ENCODE results near the gene BTG4.

Gene BTG4

DNA sequence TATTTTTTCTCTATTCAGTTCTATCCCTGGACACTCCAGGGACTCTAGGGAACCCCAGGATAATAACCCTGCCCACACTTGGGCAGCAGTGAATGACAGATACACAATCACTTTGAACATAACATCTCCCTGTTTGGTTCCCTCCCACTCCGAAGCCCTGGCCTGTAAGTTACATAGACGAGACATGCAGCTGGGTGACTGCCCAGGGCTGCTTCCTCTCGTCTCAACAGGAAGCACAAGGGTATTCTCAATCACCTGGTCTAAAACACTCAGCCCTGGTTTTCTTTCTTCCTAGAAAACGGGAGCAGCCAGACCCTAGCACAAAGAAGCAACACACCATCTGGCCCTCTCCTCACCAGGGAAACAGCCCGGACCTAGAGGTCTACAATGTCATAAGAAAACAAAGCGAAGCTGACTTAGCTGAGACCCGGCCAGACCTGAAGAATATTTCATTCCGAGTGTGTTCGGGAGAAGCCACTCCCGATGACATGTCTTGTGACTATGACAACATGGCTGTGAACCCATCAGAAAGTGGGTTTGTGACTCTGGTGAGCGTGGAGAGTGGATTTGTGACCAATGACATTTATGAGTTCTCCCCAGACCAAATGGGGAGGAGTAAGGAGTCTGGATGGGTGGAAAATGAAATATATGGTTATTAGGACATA, 47.7 kb upstream of the BTG4 start:
- TF ChIP-seq POLR2AphosphoS5 (IDR thresholded peaks at IDR 0.05; ENCODE audit: low read depth, low read length) (no peak), FOXP2 (optimal IDR thresholded peaks at IDR 0.05; ENCODE audit: borderline replicate concordance, extremely low read depth, extremely low read length, insufficient read depth) (no peak), SIN3A (IDR thresholded peaks at IDR 0.05; ENCODE audit: borderline replicate concordance, insufficient read depth, low read length) (no peak), TAF1 (IDR thresholded peaks at IDR 0.05; ENCODE audit: borderline replicate concordance, insufficient read depth, low read length) (no peak)
- TF ChIP-seq, protein P1, sequence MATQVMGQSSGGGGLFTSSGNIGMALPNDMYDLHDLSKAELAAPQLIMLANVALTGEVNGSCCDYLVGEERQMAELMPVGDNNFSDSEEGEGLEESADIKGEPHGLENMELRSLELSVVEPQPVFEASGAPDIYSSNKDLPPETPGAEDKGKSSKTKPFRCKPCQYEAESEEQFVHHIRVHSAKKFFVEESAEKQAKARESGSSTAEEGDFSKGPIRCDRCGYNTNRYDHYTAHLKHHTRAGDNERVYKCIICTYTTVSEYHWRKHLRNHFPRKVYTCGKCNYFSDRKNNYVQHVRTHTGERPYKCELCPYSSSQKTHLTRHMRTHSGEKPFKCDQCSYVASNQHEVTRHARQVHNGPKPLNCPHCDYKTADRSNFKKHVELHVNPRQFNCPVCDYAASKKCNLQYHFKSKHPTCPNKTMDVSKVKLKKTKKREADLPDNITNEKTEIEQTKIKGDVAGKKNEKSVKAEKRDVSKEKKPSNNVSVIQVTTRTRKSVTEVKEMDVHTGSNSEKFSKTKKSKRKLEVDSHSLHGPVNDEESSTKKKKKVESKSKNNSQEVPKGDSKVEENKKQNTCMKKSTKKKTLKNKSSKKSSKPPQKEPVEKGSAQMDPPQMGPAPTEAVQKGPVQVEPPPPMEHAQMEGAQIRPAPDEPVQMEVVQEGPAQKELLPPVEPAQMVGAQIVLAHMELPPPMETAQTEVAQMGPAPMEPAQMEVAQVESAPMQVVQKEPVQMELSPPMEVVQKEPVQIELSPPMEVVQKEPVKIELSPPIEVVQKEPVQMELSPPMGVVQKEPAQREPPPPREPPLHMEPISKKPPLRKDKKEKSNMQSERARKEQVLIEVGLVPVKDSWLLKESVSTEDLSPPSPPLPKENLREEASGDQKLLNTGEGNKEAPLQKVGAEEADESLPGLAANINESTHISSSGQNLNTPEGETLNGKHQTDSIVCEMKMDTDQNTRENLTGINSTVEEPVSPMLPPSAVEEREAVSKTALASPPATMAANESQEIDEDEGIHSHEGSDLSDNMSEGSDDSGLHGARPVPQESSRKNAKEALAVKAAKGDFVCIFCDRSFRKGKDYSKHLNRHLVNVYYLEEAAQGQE (IDR thresholded peaks at IDR 0.05; ENCODE audit: insufficient read depth in 1 of 2, low read depth in 2 of 2, low read length in 2 of 2), result no peak

DNA sequence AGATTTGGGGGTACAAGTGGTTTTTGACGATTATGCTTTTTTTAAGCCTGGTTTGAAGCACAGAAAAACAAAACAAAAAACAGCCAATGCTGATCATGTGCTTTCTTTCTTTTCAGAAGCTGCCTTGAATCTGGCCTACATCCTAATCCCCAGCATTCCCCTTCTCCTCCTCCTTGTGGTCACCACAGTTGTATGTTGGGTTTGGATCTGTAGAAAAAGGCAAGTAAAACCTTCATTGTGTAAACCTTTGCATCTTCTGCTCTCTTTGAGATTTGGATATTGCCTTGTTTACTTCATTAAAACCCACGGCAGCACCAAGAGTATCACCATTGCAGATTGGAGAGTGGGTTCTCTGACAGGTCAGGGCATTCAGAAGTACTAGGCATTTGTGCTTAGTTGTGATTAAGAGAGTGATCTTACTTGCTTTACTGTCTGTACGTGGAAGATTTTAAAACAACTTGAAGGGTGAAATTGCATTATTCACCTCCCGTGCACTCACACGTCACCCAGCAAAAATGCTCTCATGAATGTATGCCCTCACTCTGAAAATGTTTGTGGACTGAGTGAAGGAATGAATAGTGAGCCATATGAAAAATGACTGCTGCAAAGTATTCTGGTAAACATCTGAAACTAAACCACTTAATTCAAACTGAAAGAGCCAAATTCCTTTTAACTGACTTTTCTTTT, 45.4 kb upstream of the BTG4 start:
- TF ChIP-seq POLR2AphosphoS5 (IDR thresholded peaks at IDR 0.05; ENCODE audit: low read depth, low read length) (no peak), TAF1 (IDR thresholded peaks at IDR 0.05; ENCODE audit: borderline replicate concordance, insufficient read depth, low read length) (no peak), SIN3A (IDR thresholded peaks at IDR 0.05; ENCODE audit: borderline replicate concordance, insufficient read depth, low read length) (no peak), FOXP2 (optimal IDR thresholded peaks at IDR 0.05; ENCODE audit: borderline replicate concordance, extremely low read depth, extremely low read length, insufficient read depth) (no peak)
- TF ChIP-seq, protein P1 (IDR thresholded peaks at IDR 0.05; ENCODE audit: insufficient read depth in 1 of 2, low read depth in 2 of 2, low read length in 2 of 2), result no peak

DNA sequence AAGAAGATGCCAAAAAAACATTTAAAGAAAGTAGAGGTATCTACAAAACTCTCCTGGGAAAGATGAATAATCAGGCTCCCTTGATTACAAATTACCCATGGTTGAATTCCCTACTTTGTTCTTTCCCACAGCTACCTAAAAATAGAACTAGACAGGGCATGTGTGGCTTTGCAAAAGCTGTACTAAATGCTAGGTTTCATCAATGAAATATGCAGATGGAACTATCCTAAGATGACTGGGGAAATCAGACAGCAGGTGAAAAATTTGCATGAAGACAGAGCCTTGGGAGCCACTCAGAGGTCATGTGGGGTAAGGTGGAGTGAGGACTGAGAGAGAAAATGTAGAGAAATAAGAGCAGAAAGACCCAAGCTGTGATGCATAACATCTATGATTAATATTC, 43.1 kb upstream of the BTG4 start:
- TF ChIP-seq TAF1 (IDR thresholded peaks at IDR 0.05; ENCODE audit: borderline replicate concordance, insufficient read depth, low read length), result no peak

DNA sequence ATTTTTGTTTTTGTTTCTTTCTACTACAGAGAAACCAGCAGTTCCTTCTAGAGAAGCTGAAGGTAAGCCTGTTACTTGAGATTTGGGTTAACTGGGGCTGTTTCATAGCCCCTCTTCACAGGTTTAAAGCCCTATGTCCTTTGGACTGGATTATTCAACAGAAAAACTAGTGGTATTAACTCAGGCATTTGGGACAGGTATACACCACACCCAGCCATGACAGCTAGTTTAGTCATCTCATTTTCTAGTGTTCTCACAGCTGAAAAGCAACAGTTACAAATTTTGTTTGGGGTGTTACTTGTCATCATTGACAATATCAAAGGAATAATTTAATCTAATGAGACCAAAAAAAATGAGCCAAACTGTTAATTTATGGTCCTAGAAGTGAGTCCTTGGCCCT, 42.3 kb upstream of the BTG4 start:
- TF ChIP-seq FOXP2 (optimal IDR thresholded peaks at IDR 0.05; ENCODE audit: borderline replicate concordance, extremely low read depth, extremely low read length, insufficient read depth), result no peak
- TF ChIP-seq, protein P1 (IDR thresholded peaks at IDR 0.05; ENCODE audit: insufficient read depth in 1 of 2, low read depth in 2 of 2, low read length in 2 of 2), result no peak
- TF ChIP-seq POLR2AphosphoS5 (IDR thresholded peaks at IDR 0.05; ENCODE audit: low read depth, low read length), result no peak
- TF ChIP-seq SIN3A (IDR thresholded peaks at IDR 0.05; ENCODE audit: borderline replicate concordance, insufficient read depth, low read length), result no peak
- no peak for TF ChIP-seq TAF1 (IDR thresholded peaks at IDR 0.05; ENCODE audit: borderline replicate concordance, insufficient read depth, low read length)

DNA sequence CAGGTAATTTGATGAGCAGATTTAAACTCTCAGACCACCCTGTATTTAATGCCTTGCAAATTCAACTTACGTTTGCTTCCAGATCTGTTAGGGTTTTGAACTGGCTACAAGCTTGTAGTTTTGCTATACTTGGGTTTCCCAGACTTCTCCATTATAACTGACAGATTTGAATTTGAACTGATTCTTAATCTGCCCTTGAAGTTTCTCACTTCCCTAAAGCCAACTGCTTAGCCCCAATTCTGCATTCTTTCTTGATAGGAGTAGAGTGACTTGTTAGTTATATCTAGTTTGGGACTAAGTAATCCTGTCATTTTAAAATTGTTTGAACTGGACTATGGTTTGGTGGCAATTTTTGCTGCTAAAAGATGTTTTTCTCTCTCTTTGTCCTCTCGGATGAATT, 38.1 kb upstream of the BTG4 start:
- TF ChIP-seq, protein P1 (IDR thresholded peaks at IDR 0.05; ENCODE audit: insufficient read depth in 1 of 2, low read depth in 2 of 2, low read length in 2 of 2), result no peak
- TF ChIP-seq FOXP2 (optimal IDR thresholded peaks at IDR 0.05; ENCODE audit: borderline replicate concordance, extremely low read depth, extremely low read length, insufficient read depth) (no peak), SIN3A (IDR thresholded peaks at IDR 0.05; ENCODE audit: borderline replicate concordance, insufficient read depth, low read length) (no peak), TAF1 (IDR thresholded peaks at IDR 0.05; ENCODE audit: borderline replicate concordance, insufficient read depth, low read length) (no peak), POLR2AphosphoS5 (IDR thresholded peaks at IDR 0.05; ENCODE audit: low read depth, low read length) (no peak)

Data from PFSK-1 (cell line).